Neural progenitor cell (in vitro differentiated cells): ENCODE data around the gene CAPN12. TPM values are rescaled to one million over a fixed set of nuclear protein-coding genes. Genes with fewer than 3 reads are reported as not detected.

Experiments used
- DNase-seq: peaks from one replicate; pipeline ENCODE4 v3.0.0-alpha.2; 2016; ENCODE audit warnings: low spot score
- H2AFZ ChIP-seq: fragments of 200-600 bp; sonication (generic); replicated peaks from 2 replicates; pipeline ENCODE4 v1.6.1; 2016; ENCODE audit warnings: antibody characterized with exemption
- H3F3A ChIP-seq: fragments of 200-600 bp; sonication (generic); 2 replicates; pipeline ENCODE4 v1.6.1; 2016; ENCODE audit warnings: antibody characterized with exemption, low read depth
- H3K27ac ChIP-seq: fragments of 200-600 bp; sonication (generic); 2 replicates; pipeline ENCODE4 v1.5.1; 2016; ENCODE audit warnings: mild to moderate bottlenecking
- H3K27me3 ChIP-seq: fragments of 200-600 bp; sonication (generic); 2 replicates; pipeline ENCODE4 v1.6.1; 2016; ENCODE audit warnings: mild to moderate bottlenecking, moderate library complexity
- H3K36me3 ChIP-seq: fragments of 200-600 bp; sonication (generic); 2 replicates; pipeline ENCODE4 v1.5.1; 2016
- H3K4me1 ChIP-seq: fragments of 200-600 bp; sonication (generic); 2 replicates; pipeline ENCODE4 v1.6.1; 2016; ENCODE audit warnings: mixed run types
- H3K4me2 ChIP-seq: fragments of 200-600 bp; sonication (generic); 2 replicates; pipeline ENCODE4 v1.6.1; 2016
- H3K4me3 ChIP-seq: fragments of 200-600 bp; sonication (generic); 2 replicates; pipeline ENCODE4 v1.5.1; 2016
- H3K79me2 ChIP-seq: fragments of 200-600 bp; sonication (generic); 2 replicates; pipeline ENCODE4 v1.6.1; 2016; ENCODE audit warnings: low read depth
- H3K9ac ChIP-seq: fragments of 200-600 bp; sonication (generic); 2 replicates; pipeline ENCODE4 v1.6.1; 2016
- H3K9me3 ChIP-seq: fragments of 200-600 bp; sonication (generic); 2 replicates; pipeline ENCODE4 v1.5.1; 2016; ENCODE audit warnings: low read depth
- H4K20me1 ChIP-seq: fragments of 200-600 bp; sonication (generic); 2 replicates; pipeline ENCODE4 v1.6.1; 2016; ENCODE audit warnings: low read depth
- H3K27ac Mint-ChIP-seq: 3 replicates; pipeline ENCODE4 v1.8.0; 2021; ENCODE audit warnings: mixed read lengths
- H3K27me3 Mint-ChIP-seq: 2 replicates; pipeline ENCODE4 v1.8.0; 2022; ENCODE audit warnings: low read depth, mild to moderate bottlenecking, inconsistent platforms, moderate library complexity, mixed read lengths; ENCODE audit not compliant: insufficient read depth
- H3K36me3 Mint-ChIP-seq: 3 replicates; pipeline ENCODE4 v1.8.0; 2021; ENCODE audit warnings: mixed read lengths
- H3K4me1 Mint-ChIP-seq: 3 replicates; pipeline ENCODE4 v1.8.0; 2021; ENCODE audit warnings: mixed read lengths
- H3K4me3 Mint-ChIP-seq: 3 replicates; pipeline ENCODE4 v1.8.0; 2021; ENCODE audit warnings: mild to moderate bottlenecking, moderate library complexity, mixed read lengths
- H3K9me3 Mint-ChIP-seq: 3 replicates; pipeline ENCODE4 v1.8.0; 2020; ENCODE audit warnings: mixed read lengths
- EZH2 ChIP-seq: fragments of 200-600 bp; sonication (generic); IDR thresholded peaks from 2 replicates; pipeline ENCODE4 v1.6.1; 2017; ENCODE audit warnings: antibody characterized with exemption, mild to moderate bottlenecking, moderate library complexity
- EZH2phosphoT487 ChIP-seq: fragments of 200-600 bp; sonication (generic); IDR thresholded peaks from 2 replicates; pipeline ENCODE4 v1.6.1; 2017; ENCODE audit warnings: antibody characterized with exemption
- total RNA-seq: library from RNA; depleted of rRNA; stranded (reverse); fragments of >200 nt; gene quantifications from 2 replicates; pipeline ENCODE4 v1.2.3, GENCODE V29; 2015; ENCODE audit warnings: low replicate concordance
- TF ChIP-seq, protein P1 (sequence below): fragments of 200-600 bp; sonication (generic); IDR thresholded peaks from 2 replicates; pipeline ENCODE4 v1.5.1; 2017; ENCODE audit warnings: antibody characterized with exemption, mild to moderate bottlenecking

Gene CAPN12
- total RNA-seq, 1 donor from 2014 or later, result 1.0 TPM

DNA sequence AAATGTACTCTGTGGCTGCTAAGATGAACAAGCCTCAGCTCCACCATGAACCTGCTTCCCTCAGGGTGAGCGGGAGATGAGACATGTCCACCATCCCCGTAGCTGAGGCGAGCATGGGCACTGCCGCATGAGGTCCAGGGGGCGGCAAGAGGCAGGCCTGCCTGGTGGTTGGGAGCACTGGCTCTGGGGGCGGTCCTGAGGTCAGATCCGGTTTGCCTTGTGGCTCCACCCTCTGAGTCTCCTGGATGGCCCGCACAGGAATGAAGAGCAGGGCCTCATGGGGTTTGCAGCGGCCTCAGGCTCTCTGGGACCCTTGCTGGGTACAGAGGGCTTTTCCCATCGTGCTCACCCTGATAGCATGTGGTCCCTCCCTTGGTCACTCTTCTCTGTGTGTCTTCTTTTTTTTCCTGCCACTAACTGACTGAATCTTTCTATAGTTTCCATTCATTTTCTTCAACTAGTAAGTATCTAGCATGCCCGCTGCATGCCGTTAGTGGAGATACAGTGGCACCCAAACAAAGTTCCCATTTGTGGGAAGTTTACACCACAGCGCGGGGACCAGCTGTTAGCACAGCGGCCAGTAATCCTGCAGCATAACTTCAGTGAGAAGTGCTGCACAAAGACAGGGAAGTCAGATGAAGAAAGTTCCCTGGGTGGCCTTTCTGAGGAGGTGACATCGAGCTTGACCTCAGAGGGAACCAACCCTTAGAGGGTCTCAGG is 37.3 kb downstream of the CAPN12 start:
- Histone ChIP-seq H3K27ac (no peak overlapping the region), H3K36me3 (no peaks in the 10 kb centered on the region), H3F3A (no peaks in the 10 kb centered on the region), H3K9ac (no peak overlapping the region), H3K4me2 (no peak overlapping the region), H2AFZ (no peak overlapping the region), H3K79me2 (no peaks in the 10 kb centered on the region), H3K27me3 (no peaks in the 10 kb centered on the region), H4K20me1 (peaks cover 5% of the 10 kb centered on the region), H3K9me3 (no peaks in the 10 kb centered on the region), H3K4me3 (no peak overlapping the region), H3K4me1 (no peaks in the 10 kb centered on the region)
- no peak for DNase-seq
- peak overlapping the region; percentile 21 for H3K27ac Mint-ChIP-seq
- H3K9me3 Mint-ChIP-seq, result no peaks in the 10 kb centered on the region
- TF ChIP-seq EZH2phosphoT487 (no peak), EZH2 (no peak)
- TF ChIP-seq, protein P1, sequence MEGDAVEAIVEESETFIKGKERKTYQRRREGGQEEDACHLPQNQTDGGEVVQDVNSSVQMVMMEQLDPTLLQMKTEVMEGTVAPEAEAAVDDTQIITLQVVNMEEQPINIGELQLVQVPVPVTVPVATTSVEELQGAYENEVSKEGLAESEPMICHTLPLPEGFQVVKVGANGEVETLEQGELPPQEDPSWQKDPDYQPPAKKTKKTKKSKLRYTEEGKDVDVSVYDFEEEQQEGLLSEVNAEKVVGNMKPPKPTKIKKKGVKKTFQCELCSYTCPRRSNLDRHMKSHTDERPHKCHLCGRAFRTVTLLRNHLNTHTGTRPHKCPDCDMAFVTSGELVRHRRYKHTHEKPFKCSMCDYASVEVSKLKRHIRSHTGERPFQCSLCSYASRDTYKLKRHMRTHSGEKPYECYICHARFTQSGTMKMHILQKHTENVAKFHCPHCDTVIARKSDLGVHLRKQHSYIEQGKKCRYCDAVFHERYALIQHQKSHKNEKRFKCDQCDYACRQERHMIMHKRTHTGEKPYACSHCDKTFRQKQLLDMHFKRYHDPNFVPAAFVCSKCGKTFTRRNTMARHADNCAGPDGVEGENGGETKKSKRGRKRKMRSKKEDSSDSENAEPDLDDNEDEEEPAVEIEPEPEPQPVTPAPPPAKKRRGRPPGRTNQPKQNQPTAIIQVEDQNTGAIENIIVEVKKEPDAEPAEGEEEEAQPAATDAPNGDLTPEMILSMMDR, result no peak
- H3K4me1 Mint-ChIP-seq, result peaks cover 3% of the 10 kb centered on the region
- peaks cover 3% of the 10 kb centered on the region for H3K27me3 Mint-ChIP-seq
- peaks cover 19% of the 10 kb centered on the region for H3K36me3 Mint-ChIP-seq
- H3K4me3 Mint-ChIP-seq, result no peak overlapping the region

DNA sequence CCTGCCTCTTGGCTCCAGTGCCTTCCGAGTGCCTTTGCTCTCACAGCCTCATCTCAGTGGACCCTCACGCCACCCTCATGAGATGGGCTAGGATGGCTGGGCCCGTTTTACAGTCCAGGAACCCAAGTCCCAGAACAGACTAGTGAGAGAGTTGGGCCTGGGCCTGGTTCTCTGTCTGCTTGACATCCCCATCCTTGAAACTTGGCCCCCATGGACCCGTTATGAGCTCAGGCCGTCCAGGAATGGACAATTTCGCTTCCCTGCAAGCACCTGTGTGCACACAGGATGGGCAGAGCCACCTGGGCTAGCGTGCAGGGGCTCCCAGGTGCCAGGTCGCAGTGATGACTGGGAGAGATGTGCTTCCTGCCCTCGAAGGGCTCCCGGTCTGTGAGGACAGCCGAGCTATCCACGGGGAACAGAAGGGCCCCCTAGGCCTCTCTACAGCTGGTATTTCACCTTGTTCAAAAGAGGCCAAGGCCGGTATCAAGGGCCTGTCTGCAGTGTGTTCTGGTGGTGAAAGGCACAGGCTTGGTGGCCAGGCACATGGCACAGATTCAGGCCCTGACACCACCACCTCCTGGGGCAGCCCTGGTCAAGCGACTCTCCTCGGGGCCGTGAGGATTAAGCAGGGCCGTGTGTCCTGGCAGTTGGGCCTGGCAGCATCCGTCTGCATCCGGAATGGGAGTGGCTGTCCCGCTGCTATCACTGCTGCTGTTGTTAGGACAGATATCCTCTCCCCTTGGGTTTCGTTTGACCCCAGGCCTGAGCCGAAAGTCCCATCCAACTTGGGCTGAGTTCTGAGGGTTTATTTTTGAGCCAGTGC is 38.9 kb downstream of the CAPN12 start:
- DNase-seq, result no peak
- Histone ChIP-seq H3K4me1 (no peaks in the 10 kb centered on the region), H3K9me3 (no peaks in the 10 kb centered on the region), H3K4me3 (no peak overlapping the region), H3F3A (no peaks in the 10 kb centered on the region), H3K4me2 (no peak overlapping the region), H3K36me3 (no peaks in the 10 kb centered on the region), H2AFZ (no peak overlapping the region), H3K27me3 (no peaks in the 10 kb centered on the region), H3K9ac (no peak overlapping the region), H4K20me1 (peaks cover 4% of the 10 kb centered on the region), H3K79me2 (peaks cover 2% of the 10 kb centered on the region), H3K27ac (no peak overlapping the region)
- no peak overlapping the region for H3K27ac Mint-ChIP-seq
- H3K27me3 Mint-ChIP-seq, result no peaks in the 10 kb centered on the region
- no peak for TF ChIP-seq EZH2phosphoT487
- TF ChIP-seq EZH2, result no peak
- TF ChIP-seq, protein P1, result no peak
- H3K4me3 Mint-ChIP-seq, result no peak overlapping the region
- peaks cover 21% of the 10 kb centered on the region for H3K36me3 Mint-ChIP-seq
- peaks cover 3% of the 10 kb centered on the region for H3K4me1 Mint-ChIP-seq
- H3K9me3 Mint-ChIP-seq, result no peaks in the 10 kb centered on the region

- H3K4me3 Mint-ChIP-seq, result no peak overlapping the region
- H3K4me2 ChIP-seq, result no peak overlapping the region
- H3K4me3 ChIP-seq, result no peak overlapping the region
- H3K4me1 ChIP-seq, result no peaks in the 10 kb centered on the region
- no peaks in the 10 kb centered on the region for H3K9me3 ChIP-seq
- H3K36me3 ChIP-seq, result no peaks in the 10 kb centered on the region
- no peaks in the 10 kb centered on the region for H3K27me3 ChIP-seq
- H3K27me3 Mint-ChIP-seq, result no peaks in the 10 kb centered on the region
- H2AFZ ChIP-seq, result no peak overlapping the region
- no peaks in the 10 kb centered on the region for H3F3A ChIP-seq
- no peak for DNase-seq
- no peak overlapping the region for H3K27ac ChIP-seq
- H3K9me3 Mint-ChIP-seq, result no peaks in the 10 kb centered on the region
- peaks cover 12% of the 10 kb centered on the region for H4K20me1 ChIP-seq
- TF ChIP-seq, protein P1, result no peak
- TF ChIP-seq EZH2 (no peak), EZH2phosphoT487 (no peak)
- H3K79me2 ChIP-seq, result peaks cover 11% of the 10 kb centered on the region
- H3K27ac Mint-ChIP-seq, result no peak overlapping the region
- H3K36me3 Mint-ChIP-seq, result peaks cover 21% of the 10 kb centered on the region
- peaks cover 10% of the 10 kb centered on the region for H3K4me1 Mint-ChIP-seq
- no peak overlapping the region for H3K9ac ChIP-seq
These were observed 39.7 kb downstream of the CAPN12 start for GRCh38 chr19:38704488-38705026.
